Tibial artery (tissue), 4 donors: ENCODE data around the gene PLXNA2.

ENCODE experiments used
- DNase-seq, 2 donors: peaks; one replicate each; pipeline ENCODE4 v3.0.0-alpha.2; 2019
- H3K27ac ChIP-seq, 2 donors: fragments of 200-600 bp; sonication (generic) in 1 of 2; 1 replicate in 1 of 2; 2 replicates in 1 of 2; pipeline ENCODE4 v1.5.1; 2018 to 2019; ENCODE audit warnings: mild to moderate bottlenecking in 1 of 2
- H3K27me3 ChIP-seq, 2 donors: fragments of 200-600 bp; sonication (generic) in 1 of 2; one replicate each; pipeline versions ENCODE4 v1.5.1 to v1.6.0; 2016 to 2019
- H3K36me3 ChIP-seq, 3 donors: fragments of 200-600 bp; sonication (generic) in 2 of 3; one replicate each; pipeline ENCODE4 v1.5.1; 2016 to 2019; ENCODE audit warnings: mild to moderate bottlenecking in 2 of 3
- H3K4me1 ChIP-seq, 4 donors: fragments of 200-600 bp; sonication (generic) in 2 of 4; 1 replicate in 3 of 4; 2 replicates in 1 of 4; pipeline ENCODE4 v1.5.1; 2016 to 2019
- H3K4me3 ChIP-seq, 2 donors: fragments of 200-600 bp; sonication (generic) in 1 of 2; 1 replicate in 1 of 2; 2 replicates in 1 of 2; pipeline ENCODE4 v1.5.1; 2018 to 2019; ENCODE audit warnings: mild to moderate bottlenecking in 2 of 2
- H3K9me3 ChIP-seq, 3 donors: fragments of 200-600 bp; sonication (generic) in 1 of 3; one replicate each; pipeline ENCODE4 v1.5.1; 2016 to 2019
- CTCF ChIP-seq, 2 experiments: fragments of 200-600 bp in 1 of 2; fragments of 450-650 bp in 1 of 2; IDR thresholded peaks; one replicate each; pipeline ENCODE4 v1.5.1; 2017 to 2019; ENCODE audit warnings: antibody characterized with exemption in 2 of 2, mild to moderate bottlenecking in 1 of 2, moderate library complexity in 1 of 2
- intact Hi-C: fragments of 100-400 bp; cut with DNase I; formaldehyde crosslinking; loops from one replicate; pipeline ENCODE4 v1.15.0; 2023; ENCODE audit warnings: low total_unique reads

Gene PLXNA2

GRCh38 chr1:208004851-208005250 lies 239.3 kb downstream of the PLXNA2 start:
- DNase-seq = no peak
- Histone ChIP-seq H3K4me1 (peaks cover 0 to 11% (median 0%) of the 10 kb centered on the region in 4 donors), H3K9me3 (no peaks in the 10 kb centered on the region), H3K36me3 (no peaks in the 10 kb centered on the region), H3K27me3 (no peaks in the 10 kb centered on the region), H3K4me3 (no peak overlapping the region), H3K27ac (no peak overlapping the region)
- no peak for TF ChIP-seq CTCF (IDR thresholded peaks at IDR 0.05)
- intact Hi-C loops = no loop called here

- H3K4me3 ChIP-seq = no peak overlapping the region
- H3K27ac ChIP-seq = no peak overlapping the region
- DNase-seq = no peak
- H3K9me3 ChIP-seq = no peaks in the 10 kb centered on the region
- TF ChIP-seq CTCF (IDR thresholded peaks at IDR 0.05) = no peak
- peaks cover 0 to 11% (median 0%) of the 10 kb centered on the region in 4 donors for H3K4me1 ChIP-seq
- H3K36me3 ChIP-seq = no peaks in the 10 kb centered on the region
- intact Hi-C loops = no loop called here
- H3K27me3 ChIP-seq = no peaks in the 10 kb centered on the region
Observed at GRCh38 chr1:208003241-208003640, 240.9 kb downstream of the PLXNA2 start.

- Histone ChIP-seq H3K36me3 (no peaks in the 10 kb centered on the region), H3K4me3 (no peak overlapping the region), H3K9me3 (no peaks in the 10 kb centered on the region), H3K27me3 (no peaks in the 10 kb centered on the region), H3K27ac (no peak overlapping the region), H3K4me1 (peaks cover 0 to 11% (median 2%) of the 10 kb centered on the region in 4 donors)
- intact Hi-C loops = no loop called here
- DNase-seq = no peak
- no peak for TF ChIP-seq CTCF (IDR thresholded peaks at IDR 0.05)
Observed at GRCh38 chr1:208002672-208003071, 241.5 kb downstream of the PLXNA2 start.

GRCh38 chr1:208002078-208002477 lies 242.1 kb downstream of the PLXNA2 start:
- DNase-seq = no peak
- H3K36me3 ChIP-seq = no peaks in the 10 kb centered on the region
- no peaks in the 10 kb centered on the region for H3K27me3 ChIP-seq
- no peak overlapping the region for H3K27ac ChIP-seq
- TF ChIP-seq CTCF (IDR thresholded peaks at IDR 0.05) = no peak
- H3K4me1 ChIP-seq = peaks cover 0 to 11% (median 3%) of the 10 kb centered on the region in 4 donors
- H3K4me3 ChIP-seq = no peak overlapping the region
- intact Hi-C loops = no loop called here
- H3K9me3 ChIP-seq = no peaks in the 10 kb centered on the region

- TF ChIP-seq CTCF (IDR thresholded peaks at IDR 0.05) = no peak
- H3K27ac ChIP-seq = no peak overlapping the region
- intact Hi-C loops = no loop called here
- no peaks in the 10 kb centered on the region for H3K9me3 ChIP-seq
- no peak overlapping the region for H3K4me3 ChIP-seq
- DNase-seq = no peak
- no peaks in the 10 kb centered on the region for H3K27me3 ChIP-seq
- peaks cover 0 to 11% (median 3%) of the 10 kb centered on the region in 4 donors for H3K4me1 ChIP-seq
- no peaks in the 10 kb centered on the region for H3K36me3 ChIP-seq
Observed at GRCh38 chr1:208000504-208000903, 243.7 kb downstream of the PLXNA2 start.

- Histone ChIP-seq H3K9me3 (no peaks in the 10 kb centered on the region), H3K36me3 (no peaks in the 10 kb centered on the region), H3K27ac (no peak overlapping the region), H3K4me1 (peaks cover 0 to 8% (median 3%) of the 10 kb centered on the region in 4 donors), H3K27me3 (no peaks in the 10 kb centered on the region), H3K4me3 (no peak overlapping the region)
- intact Hi-C loops = no loop called here
- TF ChIP-seq CTCF (IDR thresholded peaks at IDR 0.05) = no peak
- no peak for DNase-seq
Observed at GRCh38 chr1:207999972-208000371, 244.2 kb downstream of the PLXNA2 start.
